ENCODE measurements around the gene TRMT6.

- TF ChIP-seq CTCF (IDR thresholded peaks at IDR 0.05) = no peak
- no peak for TF ChIP-seq POLR2A (IDR thresholded peaks at IDR 0.05)
These were observed 29.8 kb downstream of the TRMT6 start for GRCh38 chr20:5920581-5920980.

Measured in thyroid gland (tissue), 4 donors.